HG03066 (cell line): ENCODE measurements around the gene GJC2.

Experiments
- ATAC-seq: cut with Tn5 transposase; IDR thresholded peaks from one replicate; pipeline ENCODE4 v1.9.1; 2021; ENCODE audit warnings: low read depth; ENCODE audit not compliant: unreplicated experiment

Gene GJC2

DNA sequence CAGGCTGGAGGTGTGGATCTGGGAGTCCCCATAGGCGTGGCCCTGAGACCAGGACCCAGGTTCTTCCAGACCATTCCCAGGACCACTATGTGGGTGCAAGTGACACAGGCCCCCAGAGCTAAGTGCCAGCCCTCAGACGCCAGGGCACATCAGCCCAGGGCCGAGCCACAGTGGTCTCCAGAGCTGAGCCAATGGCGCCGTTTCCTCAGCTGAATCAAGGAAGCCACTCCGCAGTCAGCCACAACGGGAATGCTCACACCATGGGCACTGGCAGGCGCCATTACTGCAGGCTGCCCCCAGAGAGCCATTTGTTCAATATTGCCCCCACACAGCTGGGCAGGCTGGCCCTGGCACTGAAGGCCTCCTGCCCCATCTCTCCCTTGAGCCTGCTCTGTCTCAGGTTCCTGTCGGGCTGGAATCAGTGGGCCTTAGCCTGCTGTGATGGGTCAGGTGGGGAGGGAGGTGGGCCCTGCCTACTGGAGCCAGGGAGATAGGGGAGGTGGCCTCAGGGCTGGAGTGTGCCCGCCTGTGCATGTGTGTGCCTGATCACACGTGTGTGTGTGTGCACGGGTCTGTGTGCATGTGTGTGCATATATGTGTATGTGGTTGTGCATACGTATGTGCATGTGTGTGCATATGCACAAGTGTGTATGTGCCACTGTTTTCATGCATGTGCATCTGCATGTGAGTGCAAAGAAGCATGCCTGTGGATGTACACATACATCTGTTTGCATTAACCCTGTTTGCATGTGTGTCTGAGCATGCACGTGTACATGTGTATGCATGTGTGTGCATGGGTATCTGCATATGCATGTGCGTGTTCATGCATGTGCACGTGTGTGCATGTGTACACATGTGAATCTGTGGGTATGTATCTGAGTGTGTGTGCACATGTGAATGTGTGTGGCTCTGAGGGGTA is 6.1 kb downstream of the GJC2 start:
- no peak for ATAC-seq

GRCh38 chr1:228156515-228156881 is 6.8 kb downstream of the GJC2 start:
- no peak for ATAC-seq

- no peak for ATAC-seq
Measured at GRCh38 chr1:228156941-228157728, 7.4 kb downstream of the GJC2 start.

GRCh38 chr1:228157729-228158126 is 8.0 kb downstream of the GJC2 start:
- no peak for ATAC-seq

- ATAC-seq: no peak
Measured at GRCh38 chr1:228158151-228159007, 8.6 kb downstream of the GJC2 start.

DNA sequence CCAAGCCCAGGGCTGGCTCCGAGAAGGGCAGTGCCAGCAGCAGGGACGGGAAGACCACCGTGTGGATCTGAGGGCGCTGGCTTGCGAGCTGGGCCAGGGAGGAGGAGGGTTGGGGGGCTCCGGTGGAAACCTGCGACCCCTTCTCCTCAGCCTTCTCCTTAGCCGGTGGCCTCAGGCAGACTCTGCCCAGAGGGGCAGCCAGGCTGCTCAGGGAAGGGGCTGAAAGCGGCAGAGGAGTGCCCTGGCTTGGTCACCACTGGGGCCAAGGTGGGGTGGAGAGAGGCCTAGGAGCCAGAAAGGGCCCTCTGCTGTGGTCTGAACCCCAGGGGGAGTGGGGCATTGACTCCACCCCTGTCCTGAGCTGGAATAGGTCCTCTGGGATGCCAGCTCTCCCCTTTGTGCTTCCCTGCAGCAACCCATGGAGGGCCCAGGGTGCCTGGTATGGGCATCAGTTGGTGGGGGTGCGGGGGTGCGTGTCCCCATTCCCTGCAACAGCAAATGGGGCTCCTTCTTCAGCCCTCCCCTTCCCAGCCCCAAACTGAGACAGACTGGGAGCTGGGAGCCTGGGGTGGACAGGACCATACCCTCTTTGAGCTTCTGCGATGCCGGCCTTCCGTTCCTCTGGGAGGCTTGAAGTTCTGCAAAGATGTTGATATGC is 9.4 kb downstream of the GJC2 start:
- no peak for ATAC-seq

GRCh38 chr1:228160201-228160761 is 10.6 kb downstream of the GJC2 start:
- ATAC-seq: no peak

- ATAC-seq: no peak
Measured at GRCh38 chr1:228161362-228161761, 11.6 kb downstream of the GJC2 start.

GRCh38 chr1:228161866-228162265 is 12.1 kb downstream of the GJC2 start:
- ATAC-seq: no peak

GRCh38 chr1:228162286-228163006 is 12.7 kb downstream of the GJC2 start:
- no peak for ATAC-seq

DNA sequence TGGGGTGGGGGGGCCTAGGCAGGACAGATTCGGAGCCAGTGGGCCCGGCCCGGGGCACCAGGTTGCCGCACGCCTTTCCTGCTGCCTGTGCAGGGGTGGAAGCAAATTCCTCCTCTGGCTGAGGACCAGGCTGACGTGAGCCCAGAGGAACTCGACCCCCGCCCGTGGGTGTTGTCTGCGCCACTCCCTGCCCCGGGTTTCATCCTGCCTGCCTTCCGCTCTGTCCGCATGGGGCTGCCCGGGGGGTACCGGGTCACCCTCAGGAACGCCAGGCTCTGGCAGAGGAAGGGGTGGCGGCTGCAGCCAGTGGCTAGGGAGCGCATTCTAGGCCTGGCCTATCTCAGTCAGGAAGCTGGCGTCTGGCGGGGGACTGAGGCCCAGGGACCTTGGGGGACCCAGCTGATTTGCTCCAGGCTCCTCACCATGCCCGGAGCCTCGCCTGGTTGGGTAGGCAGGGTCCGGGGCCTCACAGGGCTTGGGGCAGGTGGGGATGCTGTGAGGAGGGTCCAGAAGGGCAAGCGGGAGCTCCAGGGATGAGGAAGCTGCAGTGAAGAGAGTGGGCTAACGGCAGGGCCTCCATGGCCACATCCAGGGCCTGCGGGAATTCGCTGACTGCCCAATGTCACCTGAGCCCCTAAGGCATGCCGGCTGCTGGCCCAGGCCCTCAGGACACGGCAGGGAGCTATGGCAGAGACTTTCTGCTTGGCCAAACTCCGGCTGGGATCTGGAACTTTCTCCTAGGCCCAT is 13.4 kb downstream of the GJC2 start:
- ATAC-seq: no peak

DNA sequence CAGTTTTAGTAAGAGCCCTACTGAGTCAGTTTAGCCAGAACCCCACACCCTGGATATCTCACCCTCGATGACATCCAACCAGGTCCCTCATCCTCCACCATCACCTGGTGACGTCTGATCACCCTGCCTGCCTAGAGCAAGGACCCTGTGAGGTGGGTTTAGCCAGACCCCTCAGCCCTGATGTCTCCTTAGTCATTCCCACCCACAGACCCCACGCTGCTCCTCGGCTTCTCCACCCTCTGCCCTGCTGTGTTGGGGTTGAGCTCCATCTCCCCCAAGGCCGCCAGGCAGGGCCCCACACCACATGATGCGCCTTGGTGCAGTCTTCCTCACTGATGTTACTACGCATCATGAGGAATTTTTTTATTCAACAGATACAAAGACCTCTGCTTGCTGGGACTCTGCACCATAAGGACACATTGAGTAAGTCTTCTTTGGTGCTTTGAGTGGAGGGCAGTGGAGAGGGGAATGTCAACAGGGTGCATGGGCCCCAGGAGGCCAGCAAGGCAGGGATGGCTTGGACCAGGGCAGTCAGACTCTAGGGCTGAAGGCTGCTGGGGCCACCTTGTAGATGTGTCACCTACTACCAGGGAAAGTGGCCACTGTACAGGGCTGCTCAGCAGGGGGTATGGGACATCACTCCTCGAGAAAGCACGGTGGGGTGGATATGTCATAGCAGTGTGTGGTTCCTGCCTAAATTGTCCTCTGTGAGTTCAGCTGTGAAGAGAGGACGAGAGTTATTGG is 14.2 kb downstream of the GJC2 start:
- ATAC-seq: no peak

GRCh38 chr1:228164561-228165371 is 15.0 kb downstream of the GJC2 start:
- ATAC-seq: no peak

GRCh38 chr1:228165372-228166169 is 15.8 kb downstream of the GJC2 start, which contains the start of gene IBA57:
TSS of gene IBA57 (plus strand) at chr1:228165804. CDS start at chr1:228165817, 13 bp downstream.
- peak; percentile 76 for ATAC-seq

- peak; percentile 27 for ATAC-seq
Measured at GRCh38 chr1:228166170-228166936, 16.6 kb downstream of the GJC2 start.
